HL-60 (cell line): ENCODE measurements around the gene IMPA2.

Source experiments
- DNase-seq, 2 experiments: peaks; one replicate each; pipeline ENCODE4 v3.0.0-alpha.2; 2010 to 2020; ENCODE audit warnings: low read depth in 1 of 2, low spot score in 1 of 2
- H3K27ac ChIP-seq: fragments of 250-450 bp; sonication (Bioruptor Pico); replicated peaks from 2 replicates; pipeline ENCODE4 v1.5.1; 2020; ENCODE audit warnings: mild to moderate bottlenecking, moderate library complexity
- H3K27me3 ChIP-seq: fragments of 250-450 bp; sonication (Bioruptor Pico); 2 replicates; pipeline ENCODE4 v1.5.1; 2021; ENCODE audit warnings: mild to moderate bottlenecking, moderate library complexity; ENCODE audit not compliant: insufficient read depth, poor library complexity, severe bottlenecking
- H3K4me3 ChIP-seq: replicated peaks from 2 replicates; pipeline ENCODE4 v1.5.1; 2011; ENCODE audit warnings: mild to moderate bottlenecking, control low read depth, low read length; ENCODE audit not compliant: insufficient read depth
- GABPA ChIP-seq: IDR thresholded peaks from 2 replicates; pipeline ENCODE4 v1.6.1; 2012; ENCODE audit warnings: low read depth
- POLR2AphosphoS5 ChIP-seq: IDR thresholded peaks from 2 replicates; pipeline ENCODE4 v1.6.1; 2012; ENCODE audit warnings: low read depth
- REST ChIP-seq: IDR thresholded peaks from 2 replicates; pipeline ENCODE4 v1.6.1; 2012; ENCODE audit warnings: low read depth; ENCODE audit not compliant: insufficient replicate concordance
- SPI1 ChIP-seq: IDR thresholded peaks from 2 replicates; pipeline ENCODE4 v1.6.1; 2012; ENCODE audit warnings: low read depth, mild to moderate bottlenecking, borderline replicate concordance
- TF ChIP-seq, protein P1 (sequence below): IDR thresholded peaks from one replicate; pipeline ENCODE4 v1.5.1; 2011; ENCODE audit warnings: low read length, control low read depth, inconsistent platforms; ENCODE audit not compliant: insufficient read depth

The IMPA2 gene

GRCh38 chr18:12011199-12011956 lies 30.1 kb downstream of the IMPA2 start:
- H3K27ac ChIP-seq = peak overlapping the region; percentile 62
- H3K27me3 ChIP-seq = no peaks in the 10 kb centered on the region
- H3K4me3 ChIP-seq = no peak overlapping the region
- TF ChIP-seq REST (no peak), SPI1 (no peak), POLR2AphosphoS5 (no peak), GABPA (no peak)
- TF ChIP-seq, protein P1, sequence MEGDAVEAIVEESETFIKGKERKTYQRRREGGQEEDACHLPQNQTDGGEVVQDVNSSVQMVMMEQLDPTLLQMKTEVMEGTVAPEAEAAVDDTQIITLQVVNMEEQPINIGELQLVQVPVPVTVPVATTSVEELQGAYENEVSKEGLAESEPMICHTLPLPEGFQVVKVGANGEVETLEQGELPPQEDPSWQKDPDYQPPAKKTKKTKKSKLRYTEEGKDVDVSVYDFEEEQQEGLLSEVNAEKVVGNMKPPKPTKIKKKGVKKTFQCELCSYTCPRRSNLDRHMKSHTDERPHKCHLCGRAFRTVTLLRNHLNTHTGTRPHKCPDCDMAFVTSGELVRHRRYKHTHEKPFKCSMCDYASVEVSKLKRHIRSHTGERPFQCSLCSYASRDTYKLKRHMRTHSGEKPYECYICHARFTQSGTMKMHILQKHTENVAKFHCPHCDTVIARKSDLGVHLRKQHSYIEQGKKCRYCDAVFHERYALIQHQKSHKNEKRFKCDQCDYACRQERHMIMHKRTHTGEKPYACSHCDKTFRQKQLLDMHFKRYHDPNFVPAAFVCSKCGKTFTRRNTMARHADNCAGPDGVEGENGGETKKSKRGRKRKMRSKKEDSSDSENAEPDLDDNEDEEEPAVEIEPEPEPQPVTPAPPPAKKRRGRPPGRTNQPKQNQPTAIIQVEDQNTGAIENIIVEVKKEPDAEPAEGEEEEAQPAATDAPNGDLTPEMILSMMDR = no peak
- no peak for DNase-seq

DNA sequence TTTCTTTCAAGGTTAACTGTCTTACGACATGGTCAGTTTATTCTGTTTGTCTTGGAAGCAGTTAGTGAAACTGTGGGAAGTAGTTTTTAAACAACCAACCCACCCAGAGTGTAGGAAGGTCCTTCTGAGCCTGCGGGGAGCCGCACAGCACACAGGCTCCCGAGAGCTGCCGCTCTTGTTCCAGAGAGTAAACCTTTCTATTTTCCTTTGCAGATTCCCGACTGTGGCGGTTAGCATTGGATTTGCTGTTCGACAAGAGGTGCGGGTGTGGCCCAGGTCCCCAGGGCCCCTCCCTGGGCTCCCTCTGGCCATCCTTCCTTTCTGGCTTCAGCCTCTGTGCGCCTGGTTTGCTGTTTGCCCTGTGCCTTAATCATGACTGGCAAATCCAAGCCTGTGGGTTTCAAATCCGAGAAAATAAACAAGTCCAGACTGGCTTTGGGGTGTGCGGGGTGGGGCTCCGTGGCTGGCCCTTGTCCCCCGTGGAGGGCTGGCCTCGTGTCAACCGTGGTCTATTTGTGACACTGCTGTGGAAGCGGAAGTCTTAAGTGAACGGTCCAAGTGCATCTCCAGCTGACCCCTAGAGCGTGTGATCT lies 30.7 kb downstream of the IMPA2 start:
- peak overlapping the region; percentile 62 for H3K27ac ChIP-seq
- TF ChIP-seq REST (no peak), SPI1 (no peak), GABPA (no peak), POLR2AphosphoS5 (no peak)
- TF ChIP-seq, protein P1 = no peak
- no peak overlapping the region for H3K4me3 ChIP-seq
- no peaks in the 10 kb centered on the region for H3K27me3 ChIP-seq
- DNase-seq = no peak

DNA sequence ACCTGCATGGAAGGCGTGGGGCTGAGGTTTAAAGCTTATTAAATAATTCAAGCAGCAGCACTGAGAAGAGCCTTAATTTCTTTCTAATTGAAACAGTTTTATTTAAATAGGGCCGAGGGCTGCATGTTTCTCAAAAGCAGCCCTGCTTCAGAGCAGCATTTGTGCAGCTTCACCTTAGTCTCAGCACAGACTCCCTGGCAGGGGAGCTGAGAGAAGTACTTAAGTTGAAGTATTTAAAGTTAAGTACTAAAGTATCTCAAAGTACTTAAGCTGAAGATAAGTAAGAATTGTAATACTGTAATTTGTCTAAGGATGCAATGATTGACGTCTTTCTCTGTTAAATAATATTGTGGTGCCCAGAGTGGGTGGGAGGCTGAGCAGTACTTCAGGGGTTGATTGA lies 31.4 kb downstream of the IMPA2 start:
- Histone ChIP-seq H3K27ac (peak overlapping the region; percentile 62), H3K4me3 (no peak overlapping the region), H3K27me3 (no peaks in the 10 kb centered on the region)
- TF ChIP-seq GABPA = no peak
- no peak for TF ChIP-seq SPI1
- TF ChIP-seq POLR2AphosphoS5 = no peak
- TF ChIP-seq, protein P1 = no peak
- no peak for TF ChIP-seq REST
- no peak for DNase-seq
